Neural cell (in vitro differentiated cells): Measurements from ENCODE around the gene PARK7.

Experiments
- EP300 ChIP-seq: fragments of 450-650 bp; conservative IDR thresholded peaks from 2 replicates; pipeline ENCODE4 v1.6.1; 2014; ENCODE audit warnings: antibody characterized with exemption, mild to moderate bottlenecking, moderate library complexity; ENCODE audit not compliant: poor library complexity, severe bottlenecking
- EZH2 ChIP-seq: fragments of 200-600, 300-800 bp; shearing (Covaris generic), sonication (generic); IDR thresholded peaks from 2 replicates; pipeline ENCODE4 v1.6.1; 2014; ENCODE audit warnings: antibody characterized with exemption, low read length, borderline replicate concordance, mild to moderate bottlenecking; ENCODE audit not compliant: insufficient read depth, poor library complexity, severe bottlenecking
- POLR2AphosphoS5 ChIP-seq: IDR thresholded peaks from 2 replicates; pipeline ENCODE4 v1.6.1; 2012
- RAD21 ChIP-seq: fragments of 450-650 bp; conservative IDR thresholded peaks from 2 replicates; pipeline ENCODE4 v1.6.1; 2014; ENCODE audit warnings: antibody characterized with exemption, mild to moderate bottlenecking, moderate library complexity
- TAF1 ChIP-seq: IDR thresholded peaks from 2 replicates; pipeline ENCODE4 v1.6.1; 2012; ENCODE audit warnings: low read depth
- TF ChIP-seq, protein P1 (sequence below): fragments of 450-650 bp; IDR thresholded peaks from 2 replicates; pipeline ENCODE4 v1.5.1; 2014; ENCODE audit warnings: antibody characterized with exemption, mild to moderate bottlenecking, moderate library complexity; ENCODE audit not compliant: poor library complexity, severe bottlenecking
- TF ChIP-seq, protein P2 (sequence below): IDR thresholded peaks from 2 replicates; pipeline ENCODE4 v1.6.1; 2012; ENCODE audit warnings: borderline replicate concordance

DNA sequence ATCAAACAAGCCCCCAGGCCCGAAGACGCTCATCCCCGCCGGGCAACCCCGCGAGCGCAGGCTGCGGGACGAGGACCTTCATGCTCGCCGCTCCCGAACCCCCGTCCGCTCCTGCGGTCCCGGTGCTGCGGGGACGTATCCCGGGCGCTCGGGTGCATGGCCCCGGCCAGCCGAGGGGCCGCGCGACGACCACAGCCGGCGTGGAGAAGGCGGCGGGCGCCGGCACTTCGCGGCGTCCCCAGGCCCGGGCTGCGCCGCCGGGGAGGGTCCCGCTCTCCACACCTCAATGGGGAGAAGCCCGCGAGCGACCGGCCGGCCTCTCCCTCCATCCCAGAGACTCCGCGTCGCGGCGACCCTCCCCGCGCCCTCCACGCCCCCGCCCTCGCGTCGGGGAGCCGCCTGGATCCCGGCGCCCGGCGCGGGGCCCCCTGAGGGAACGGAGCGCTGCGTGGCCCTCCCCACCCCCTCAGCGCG, 64.2 kb downstream of the PARK7 start:
- no peak for TF ChIP-seq POLR2AphosphoS5
- TF ChIP-seq EP300 = no peak
- TF ChIP-seq, protein P1, sequence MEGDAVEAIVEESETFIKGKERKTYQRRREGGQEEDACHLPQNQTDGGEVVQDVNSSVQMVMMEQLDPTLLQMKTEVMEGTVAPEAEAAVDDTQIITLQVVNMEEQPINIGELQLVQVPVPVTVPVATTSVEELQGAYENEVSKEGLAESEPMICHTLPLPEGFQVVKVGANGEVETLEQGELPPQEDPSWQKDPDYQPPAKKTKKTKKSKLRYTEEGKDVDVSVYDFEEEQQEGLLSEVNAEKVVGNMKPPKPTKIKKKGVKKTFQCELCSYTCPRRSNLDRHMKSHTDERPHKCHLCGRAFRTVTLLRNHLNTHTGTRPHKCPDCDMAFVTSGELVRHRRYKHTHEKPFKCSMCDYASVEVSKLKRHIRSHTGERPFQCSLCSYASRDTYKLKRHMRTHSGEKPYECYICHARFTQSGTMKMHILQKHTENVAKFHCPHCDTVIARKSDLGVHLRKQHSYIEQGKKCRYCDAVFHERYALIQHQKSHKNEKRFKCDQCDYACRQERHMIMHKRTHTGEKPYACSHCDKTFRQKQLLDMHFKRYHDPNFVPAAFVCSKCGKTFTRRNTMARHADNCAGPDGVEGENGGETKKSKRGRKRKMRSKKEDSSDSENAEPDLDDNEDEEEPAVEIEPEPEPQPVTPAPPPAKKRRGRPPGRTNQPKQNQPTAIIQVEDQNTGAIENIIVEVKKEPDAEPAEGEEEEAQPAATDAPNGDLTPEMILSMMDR = no peak
- no peak for TF ChIP-seq EZH2
- no peak for TF ChIP-seq TAF1
- no peak for TF ChIP-seq RAD21
- TF ChIP-seq, protein P2, sequence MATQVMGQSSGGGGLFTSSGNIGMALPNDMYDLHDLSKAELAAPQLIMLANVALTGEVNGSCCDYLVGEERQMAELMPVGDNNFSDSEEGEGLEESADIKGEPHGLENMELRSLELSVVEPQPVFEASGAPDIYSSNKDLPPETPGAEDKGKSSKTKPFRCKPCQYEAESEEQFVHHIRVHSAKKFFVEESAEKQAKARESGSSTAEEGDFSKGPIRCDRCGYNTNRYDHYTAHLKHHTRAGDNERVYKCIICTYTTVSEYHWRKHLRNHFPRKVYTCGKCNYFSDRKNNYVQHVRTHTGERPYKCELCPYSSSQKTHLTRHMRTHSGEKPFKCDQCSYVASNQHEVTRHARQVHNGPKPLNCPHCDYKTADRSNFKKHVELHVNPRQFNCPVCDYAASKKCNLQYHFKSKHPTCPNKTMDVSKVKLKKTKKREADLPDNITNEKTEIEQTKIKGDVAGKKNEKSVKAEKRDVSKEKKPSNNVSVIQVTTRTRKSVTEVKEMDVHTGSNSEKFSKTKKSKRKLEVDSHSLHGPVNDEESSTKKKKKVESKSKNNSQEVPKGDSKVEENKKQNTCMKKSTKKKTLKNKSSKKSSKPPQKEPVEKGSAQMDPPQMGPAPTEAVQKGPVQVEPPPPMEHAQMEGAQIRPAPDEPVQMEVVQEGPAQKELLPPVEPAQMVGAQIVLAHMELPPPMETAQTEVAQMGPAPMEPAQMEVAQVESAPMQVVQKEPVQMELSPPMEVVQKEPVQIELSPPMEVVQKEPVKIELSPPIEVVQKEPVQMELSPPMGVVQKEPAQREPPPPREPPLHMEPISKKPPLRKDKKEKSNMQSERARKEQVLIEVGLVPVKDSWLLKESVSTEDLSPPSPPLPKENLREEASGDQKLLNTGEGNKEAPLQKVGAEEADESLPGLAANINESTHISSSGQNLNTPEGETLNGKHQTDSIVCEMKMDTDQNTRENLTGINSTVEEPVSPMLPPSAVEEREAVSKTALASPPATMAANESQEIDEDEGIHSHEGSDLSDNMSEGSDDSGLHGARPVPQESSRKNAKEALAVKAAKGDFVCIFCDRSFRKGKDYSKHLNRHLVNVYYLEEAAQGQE = no peak
